Renal cortical epithelial cell (primary cell): ENCODE measurements around the gene OSBPL2. TPM values are rescaled to one million over a fixed set of nuclear protein-coding genes. Genes with fewer than 3 reads are reported as not detected.
A peak's percentile ranks its signal among the peaks of the same experiment; 100 is the strongest.

ENCODE experiments used
- DNase-seq: peaks from one replicate; pipeline ENCODE4 v3.0.0-alpha.2; 2011; ENCODE audit warnings: low read depth
- total RNA-seq: library from RNA; depleted of rRNA; stranded (reverse); fragments of >200 nt; gene quantifications from 2 replicates; pipeline ENCODE4 v1.2.3, GENCODE V29; 2014

The OSBPL2 gene
- total RNA-seq, 1 donor from 2014 or later, result 41.9 TPM

DNA sequence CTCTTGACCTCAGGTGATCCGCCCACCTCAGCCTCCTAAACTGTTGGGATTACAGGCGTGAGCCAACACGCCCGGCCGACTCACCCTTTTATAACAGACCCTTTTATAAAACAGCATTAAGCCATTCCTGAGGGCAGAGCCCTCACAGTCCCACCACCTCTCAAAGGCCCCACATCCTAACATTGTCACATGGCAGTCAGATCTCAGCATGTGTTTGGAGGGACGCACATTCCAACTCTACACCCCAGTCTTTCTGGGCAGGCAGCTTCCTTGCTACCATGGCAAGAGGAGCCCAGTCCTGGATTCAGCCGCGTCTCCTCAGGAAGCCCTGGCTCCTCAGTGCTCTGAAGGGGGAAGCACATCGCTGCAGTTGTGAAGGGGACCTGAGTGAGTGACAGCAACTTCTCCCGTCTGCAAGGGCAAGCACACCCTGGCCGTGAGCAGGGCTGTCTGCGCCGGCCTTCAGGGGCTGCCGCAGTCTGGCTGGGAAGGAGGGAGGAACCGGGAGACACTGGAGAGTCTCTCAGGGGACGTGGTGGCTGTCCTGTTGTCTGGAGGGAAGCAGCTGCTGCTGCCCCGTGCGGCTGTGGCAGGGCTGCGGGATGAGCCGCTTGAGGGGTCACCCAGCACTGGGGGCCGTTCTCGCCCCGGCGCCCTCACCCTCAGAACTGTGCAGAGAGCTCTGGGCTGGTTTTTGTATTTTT, 15.9 kb downstream of the OSBPL2 start:
- DNase-seq, result no peak

DNA sequence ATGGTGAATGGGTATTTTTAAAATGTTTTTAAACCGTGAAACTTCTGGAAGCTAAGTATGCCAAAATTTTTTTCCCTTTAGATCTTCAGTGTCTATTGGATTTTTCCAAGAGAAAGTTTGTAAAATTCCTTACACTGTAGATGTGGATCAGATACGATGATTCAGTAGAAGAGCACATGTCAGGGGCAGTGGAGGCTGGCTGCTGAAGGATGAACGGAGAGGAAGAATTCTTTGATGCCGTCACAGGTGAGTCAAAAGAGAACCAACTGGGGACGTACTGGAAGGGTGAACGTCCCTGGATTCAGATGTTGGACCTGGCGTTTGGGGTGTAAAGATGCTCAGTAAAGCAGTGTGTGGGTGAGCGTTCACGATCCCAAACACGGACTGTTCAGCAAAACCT, 17.7 kb downstream of the OSBPL2 start:
- DNase-seq, result no peak

DNA sequence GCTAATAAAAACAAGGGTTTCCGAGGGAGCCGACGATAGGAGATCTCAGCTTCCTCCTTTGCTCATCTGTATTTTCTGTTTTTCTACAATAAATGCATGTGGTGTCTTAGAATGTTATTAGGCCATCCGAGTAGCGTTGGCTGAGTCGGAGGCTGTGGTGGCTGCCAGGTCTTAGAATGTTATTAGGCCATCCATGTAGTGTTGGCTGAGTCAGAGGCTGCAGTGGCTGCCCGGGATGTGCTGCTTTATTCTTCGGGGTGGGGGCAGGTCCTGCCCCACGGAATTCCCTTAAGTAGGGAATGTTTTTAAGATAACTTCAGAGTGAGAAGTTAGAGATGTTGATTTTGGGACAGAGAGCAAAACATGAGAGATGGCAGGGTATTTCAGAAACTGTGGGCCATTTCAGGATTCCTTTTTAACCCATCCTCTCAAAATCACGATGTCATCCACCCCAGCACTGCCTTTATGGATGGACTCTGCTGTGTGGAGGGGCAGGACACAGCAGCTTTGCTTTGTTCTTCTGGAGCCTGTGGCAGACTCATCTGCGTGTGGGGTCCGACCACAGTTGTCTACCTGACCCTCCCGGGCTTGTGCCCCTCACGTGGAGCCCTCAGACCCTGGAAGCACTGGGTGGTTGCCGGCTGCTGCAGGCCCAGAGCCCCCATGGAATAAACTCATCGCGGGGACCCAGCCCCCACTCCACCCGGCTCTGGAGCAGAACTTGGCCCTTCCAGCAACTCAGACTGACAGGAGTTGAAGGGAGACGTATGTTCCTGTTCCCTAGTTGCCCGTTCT, 20.4 kb downstream of the OSBPL2 start:
- peak; percentile 58 for DNase-seq

DNA sequence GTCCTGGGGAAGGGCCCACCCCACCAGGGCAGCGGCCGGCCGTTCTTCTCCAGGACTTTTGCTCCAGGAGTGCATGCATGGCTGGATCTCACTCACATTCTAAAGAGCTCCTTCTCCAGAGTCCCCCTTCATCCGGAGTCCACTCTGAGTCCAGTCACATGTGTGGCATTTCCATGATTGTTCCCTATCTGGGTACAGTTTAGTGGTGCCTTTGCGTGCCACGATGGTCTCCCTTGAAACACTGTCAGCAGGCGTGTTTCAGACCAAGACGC, 20.9 kb downstream of the OSBPL2 start:
- no peak for DNase-seq

DNA sequence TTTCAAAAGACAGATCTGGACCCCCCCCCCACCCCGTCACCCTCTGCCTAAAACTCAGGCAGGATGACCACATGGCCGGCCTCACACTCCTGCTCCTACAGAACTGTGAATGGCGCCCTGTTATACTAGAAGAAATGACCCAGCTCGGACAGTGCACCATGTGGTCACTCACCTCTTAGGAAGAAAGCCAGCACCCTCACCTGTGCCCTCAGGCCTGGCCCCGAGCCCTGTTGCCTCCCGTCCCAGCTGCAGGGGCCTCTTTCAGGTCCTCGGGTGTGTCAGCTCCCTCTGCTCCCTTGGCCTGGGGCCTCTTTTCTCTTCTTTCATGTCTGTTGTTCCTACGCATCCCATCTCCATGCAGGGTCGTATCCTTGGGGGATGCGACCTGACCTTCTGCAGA, 23.7 kb downstream of the OSBPL2 start:
- no peak for DNase-seq

DNA sequence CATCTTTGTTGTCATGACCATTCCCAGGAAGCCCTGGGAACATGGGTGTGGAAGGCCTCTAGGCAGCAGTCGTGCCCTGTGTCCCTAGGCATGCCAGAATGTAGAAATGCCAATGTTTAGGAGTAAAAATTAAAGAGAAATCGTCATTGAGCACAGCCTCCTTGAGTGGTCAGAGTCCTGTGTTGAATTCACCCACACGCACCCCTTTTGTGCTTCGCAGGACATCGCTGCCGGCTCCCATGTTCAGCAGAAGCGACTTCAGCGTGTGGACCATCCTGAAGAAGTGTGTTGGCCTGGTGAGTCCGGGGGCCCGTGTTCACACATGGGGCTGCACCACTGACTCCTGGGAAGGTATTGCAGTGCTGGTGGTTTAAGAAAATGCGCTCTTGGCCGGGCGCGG, 25.1 kb downstream of the OSBPL2 start:
- no peak for DNase-seq

DNA sequence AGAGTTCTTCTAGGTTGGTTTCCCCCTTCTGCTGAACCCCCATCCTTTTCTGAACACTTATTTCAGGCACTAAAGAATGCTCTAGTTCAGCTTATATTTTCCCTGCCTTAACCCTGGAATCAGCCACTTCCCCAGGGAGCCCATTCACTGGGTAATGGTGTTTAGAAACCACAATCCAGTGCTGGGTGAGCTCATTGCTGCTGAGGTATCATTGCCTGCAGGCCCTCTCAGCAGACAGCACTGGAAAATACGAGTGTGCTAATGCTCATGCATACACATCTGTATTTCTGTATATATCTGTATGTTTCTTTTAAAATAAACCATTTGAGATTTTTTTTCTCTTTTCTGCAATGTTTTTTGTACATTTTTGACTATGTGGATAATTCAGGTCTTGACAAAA, 27.0 kb downstream of the OSBPL2 start:
- DNase-seq, result no peak

DNA sequence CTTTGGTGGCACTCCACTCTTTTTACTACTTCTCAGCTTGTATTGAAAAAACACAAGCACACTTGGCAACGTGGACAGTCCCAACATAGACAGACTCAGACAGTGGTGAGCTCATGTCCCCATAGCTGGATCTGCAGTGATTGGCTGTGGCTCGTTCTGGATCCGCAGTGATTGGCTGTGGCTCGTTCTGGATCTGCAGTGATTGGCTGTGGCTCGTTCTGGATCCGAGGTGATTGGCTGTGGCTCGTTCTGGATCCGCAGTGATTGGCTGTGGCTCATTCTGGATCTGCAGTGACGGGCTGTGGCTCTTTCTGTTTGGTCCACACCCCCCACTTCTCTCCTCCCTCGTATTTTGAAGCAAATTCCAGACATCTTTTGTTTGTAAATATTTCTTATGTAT, 28.0 kb downstream of the OSBPL2 start:
- no peak for DNase-seq

DNA sequence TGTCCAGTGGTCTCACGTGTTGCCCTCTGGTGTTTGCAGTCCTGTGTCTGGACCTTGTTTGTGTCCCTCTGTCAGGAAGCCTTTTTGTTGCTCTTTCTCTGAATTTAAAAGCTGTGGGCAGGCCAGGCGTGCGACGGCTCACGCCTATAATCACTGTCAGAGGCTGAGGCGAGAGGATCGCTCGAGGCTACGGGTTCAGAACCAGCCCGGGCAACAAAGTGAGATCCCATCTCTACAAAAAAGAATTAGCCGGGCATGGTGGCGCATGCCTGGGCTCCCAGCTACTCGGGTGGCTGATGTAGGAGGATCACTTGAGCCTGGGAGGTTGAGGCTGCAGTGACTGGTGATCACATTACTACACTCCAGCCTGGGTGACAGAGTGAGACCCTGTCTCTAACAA, 28.5 kb downstream of the OSBPL2 start:
- DNase-seq, result no peak

DNA sequence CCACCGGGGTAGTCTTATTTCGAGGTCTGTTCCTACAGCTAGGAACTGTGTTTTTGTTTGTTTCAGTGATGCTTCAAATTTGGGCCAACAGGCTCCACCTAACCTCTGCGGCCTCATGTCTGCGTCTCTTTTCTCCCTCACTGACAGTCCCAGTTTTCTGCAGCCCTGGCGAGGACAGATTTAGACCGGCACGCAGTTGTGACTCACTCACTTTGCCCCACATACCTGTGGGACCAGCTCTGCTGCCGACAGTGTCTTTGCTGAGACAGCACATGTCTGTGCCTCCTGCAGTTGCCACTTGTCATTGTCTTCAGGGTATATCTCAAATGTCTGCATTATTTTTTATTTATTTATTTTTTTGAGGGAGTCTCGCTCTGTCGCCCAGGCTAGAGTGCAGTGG, 29.2 kb downstream of the OSBPL2 start:
- no peak for DNase-seq

DNA sequence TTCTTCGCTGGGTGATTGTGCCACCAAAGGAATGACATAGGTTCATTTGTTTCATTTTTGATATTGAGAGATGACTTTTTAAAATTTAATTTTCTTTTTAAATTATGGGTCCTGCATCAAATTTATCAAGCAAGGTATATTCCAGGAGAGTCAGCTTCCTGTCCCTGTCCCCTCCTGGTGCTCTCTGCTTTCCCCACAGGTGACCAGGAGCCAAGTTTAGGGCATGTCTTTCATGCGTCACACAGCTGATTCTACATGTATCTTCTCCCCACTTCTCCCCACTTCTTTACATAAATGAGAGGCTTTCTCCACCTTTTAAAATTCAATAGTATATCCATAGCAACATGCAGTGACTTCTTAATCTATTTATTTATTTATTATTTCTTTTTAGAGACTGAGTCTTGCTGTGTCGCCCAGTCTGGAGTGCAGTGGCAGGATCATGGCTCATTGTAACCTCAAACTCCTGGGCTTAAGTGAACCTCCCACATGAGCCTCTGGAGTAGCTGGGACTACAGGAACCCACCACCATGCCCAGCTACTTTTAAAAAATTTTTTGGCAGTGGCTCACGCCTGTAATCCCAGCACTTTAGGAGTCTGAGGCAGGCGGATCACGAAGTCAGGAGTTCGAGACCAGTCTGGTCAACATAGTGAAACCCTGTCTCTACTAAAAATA, 30.0 kb downstream of the OSBPL2 start:
- no peak for DNase-seq

DNA sequence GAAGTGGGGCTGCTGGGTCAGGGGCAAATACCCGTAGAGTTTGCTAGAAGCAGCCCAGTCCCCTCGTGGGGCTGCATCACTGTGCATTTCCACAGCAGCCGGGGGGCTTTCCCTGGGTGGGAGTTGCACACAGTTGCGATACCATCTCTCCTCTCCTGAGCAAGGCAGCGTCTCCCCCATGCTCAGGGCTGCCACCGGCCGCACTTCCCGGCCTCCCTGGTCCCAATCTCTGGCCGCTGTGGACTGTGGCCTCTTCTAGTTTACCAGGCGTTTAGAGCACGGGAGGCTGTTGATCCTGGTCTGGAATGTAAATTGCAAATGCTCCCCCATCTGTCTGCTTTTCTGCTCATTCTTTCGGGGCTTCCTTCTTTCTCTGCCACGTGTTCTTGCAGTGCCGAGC, 31.1 kb downstream of the OSBPL2 start:
- DNase-seq, result no peak

DNA sequence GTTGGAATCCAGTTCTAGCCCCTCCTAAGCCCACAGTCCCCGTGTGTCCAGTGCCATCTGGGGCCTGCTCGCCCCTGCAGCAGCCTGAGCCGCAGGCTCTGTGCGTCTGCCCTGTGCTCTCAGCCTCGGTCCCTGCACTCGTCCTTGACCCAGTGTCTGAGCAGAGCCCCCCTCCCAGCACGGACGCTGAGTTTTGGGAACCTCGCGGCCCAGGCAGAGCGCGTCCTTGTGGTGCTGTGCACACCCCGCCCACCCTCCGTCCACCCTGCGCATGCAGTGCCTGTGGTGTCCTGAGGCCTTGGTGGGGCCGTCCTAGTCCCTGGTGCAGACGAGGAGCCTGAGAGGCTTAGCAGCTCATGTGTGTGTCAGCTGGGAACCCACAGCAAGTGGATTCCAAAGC, 31.6 kb downstream of the OSBPL2 start:
- DNase-seq, result no peak

DNA sequence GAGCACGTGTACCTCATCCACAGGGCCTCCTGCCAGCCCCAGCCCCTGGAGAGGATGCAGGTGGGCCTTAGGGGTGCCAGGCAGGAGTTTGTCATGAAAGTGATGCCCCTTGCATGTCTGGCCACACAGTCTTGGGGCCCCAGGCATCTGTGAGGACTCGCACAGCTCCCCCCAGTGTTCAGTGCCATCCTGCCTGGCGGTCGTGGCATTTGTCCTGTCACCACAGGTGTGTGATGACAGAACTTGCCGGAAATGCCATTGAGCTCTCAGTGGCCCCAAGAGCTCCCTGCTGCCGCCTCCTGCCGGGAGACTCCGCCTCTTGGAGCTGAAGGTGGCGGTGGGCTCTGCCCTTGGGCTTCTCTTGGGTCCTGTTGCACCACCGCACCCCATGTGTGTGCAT, 33.9 kb downstream of the OSBPL2 start:
- no peak for DNase-seq

DNA sequence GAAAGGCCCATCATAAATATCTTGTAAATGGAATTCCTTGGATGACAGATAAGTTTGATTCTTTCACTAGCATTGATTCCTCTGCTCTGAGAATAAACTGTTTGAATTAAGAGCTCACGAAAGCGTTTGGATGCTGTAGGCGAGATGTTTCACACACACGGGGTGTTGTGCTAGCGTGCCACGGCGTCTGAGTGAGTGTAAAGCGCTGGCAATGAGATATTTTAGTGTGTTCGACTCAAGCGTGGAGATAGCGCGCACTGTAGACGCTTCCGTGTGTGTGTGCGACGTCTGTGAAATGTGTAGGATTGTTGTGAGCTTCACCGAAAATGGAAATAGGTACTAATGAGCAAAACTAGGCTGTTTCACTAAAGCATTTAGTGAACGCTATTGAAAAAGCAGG, 35.1 kb downstream of the OSBPL2 start:
- no peak for DNase-seq

DNA sequence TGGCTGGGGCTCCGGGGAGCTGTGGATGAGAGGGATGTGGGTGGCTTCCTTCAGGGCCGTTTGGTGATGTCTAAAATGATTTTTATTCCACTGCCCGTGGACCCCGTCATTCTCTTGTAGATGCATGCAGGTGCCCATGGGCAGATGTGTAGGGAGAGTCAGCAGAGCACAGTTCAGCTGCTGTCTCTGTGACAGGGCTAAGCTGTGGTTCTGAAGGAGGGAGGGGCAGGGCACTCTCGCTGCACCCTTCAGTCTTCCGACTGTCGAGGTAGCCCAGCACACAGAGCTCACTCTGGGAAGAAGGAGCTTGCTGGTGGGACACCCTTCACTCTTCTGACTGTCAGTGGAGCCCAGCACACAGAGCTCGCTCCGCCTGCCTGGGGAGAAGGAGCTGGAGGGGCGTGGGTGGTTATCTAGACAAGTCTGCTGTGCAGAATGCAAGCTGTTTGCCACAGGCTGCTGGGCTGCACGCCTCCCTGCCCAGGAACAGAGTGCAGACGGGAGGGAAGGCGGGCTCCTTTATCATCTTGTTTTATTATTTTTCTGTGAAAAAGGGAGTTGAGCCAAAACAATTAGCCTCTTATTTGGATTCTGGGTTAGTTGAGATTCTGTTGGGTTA, 36.1 kb downstream of the OSBPL2 start:
- no peak for DNase-seq

DNA sequence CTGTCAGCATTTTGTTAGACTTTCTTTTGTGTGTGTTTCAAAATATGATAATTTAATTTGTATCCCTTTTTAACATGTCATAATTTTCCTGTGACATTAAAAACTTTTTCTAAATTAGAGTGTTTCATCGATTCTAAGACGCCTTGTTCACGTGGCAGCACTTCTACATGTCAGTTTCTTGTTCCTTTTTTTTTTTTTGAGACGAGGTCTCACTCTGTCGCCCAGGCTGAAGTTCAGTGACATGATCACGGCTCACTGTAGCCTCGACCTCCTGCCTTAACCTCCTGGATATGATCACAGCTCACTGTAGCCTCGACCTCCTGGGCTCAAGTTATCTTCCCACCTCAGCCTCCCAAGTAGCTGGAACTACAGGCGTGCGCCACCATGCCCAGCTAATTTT, 36.9 kb downstream of the OSBPL2 start:
- DNase-seq, result no peak

DNA sequence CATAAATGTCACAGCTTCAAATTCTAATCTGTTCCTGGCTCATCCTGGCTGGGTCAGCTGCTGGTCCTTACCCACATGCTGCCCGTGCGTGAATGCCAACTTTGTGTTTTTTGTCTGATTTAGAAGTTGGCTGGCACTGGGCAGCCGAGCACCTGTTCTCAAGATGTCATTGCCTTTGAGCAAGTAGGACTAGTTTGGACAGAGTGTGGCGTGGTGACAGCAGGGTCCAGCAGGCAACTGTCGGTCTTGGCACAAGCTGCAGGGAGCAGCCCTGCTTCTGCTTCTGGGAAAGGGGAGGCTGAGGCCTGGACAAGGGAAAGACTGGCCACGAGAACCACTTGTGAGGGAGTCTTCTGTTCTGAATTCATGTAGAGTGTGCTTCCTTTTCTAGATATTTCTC, 38.1 kb downstream of the OSBPL2 start:
- no peak for DNase-seq

DNA sequence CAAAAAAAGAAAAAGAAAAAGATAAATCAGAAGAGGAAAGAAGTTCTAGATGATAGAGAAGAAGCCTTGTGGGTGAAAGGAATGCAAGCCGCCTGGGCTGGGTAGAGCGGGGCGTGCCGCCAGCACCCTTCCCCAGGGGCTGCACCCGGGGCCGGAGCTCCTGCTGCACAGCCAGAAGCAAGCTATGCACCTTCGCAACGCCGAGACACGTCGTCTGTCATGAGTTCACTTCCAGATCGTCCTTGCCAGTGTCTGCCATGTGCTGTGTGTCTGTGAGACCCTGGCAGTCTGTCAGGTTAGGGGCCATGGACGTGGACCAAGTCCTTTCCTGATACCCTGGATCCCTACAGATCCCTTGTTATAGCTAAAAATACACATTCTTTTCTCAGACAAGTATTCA, 38.9 kb downstream of the OSBPL2 start:
- DNase-seq, result no peak

DNA sequence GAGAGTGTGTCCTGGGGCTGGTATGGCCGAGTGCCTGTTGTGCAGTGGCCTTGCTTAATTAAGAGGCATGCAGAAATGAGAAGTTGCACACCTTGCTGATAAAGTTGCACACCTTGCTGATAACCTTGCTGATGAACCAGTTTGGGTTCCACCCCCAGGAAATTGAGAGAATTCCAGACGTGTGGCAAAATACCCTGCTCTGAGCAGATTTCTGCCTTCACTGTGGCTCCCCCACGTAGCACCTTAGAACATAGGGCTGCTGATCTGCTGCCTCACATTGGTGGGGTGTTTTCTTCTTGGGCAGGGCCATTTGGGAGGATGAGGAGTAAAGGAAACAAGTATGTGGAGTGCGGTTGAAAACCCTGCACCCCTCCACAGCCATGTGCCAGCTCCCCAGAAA, 42.0 kb downstream of the OSBPL2 start:
- DNase-seq, result no peak

DNA sequence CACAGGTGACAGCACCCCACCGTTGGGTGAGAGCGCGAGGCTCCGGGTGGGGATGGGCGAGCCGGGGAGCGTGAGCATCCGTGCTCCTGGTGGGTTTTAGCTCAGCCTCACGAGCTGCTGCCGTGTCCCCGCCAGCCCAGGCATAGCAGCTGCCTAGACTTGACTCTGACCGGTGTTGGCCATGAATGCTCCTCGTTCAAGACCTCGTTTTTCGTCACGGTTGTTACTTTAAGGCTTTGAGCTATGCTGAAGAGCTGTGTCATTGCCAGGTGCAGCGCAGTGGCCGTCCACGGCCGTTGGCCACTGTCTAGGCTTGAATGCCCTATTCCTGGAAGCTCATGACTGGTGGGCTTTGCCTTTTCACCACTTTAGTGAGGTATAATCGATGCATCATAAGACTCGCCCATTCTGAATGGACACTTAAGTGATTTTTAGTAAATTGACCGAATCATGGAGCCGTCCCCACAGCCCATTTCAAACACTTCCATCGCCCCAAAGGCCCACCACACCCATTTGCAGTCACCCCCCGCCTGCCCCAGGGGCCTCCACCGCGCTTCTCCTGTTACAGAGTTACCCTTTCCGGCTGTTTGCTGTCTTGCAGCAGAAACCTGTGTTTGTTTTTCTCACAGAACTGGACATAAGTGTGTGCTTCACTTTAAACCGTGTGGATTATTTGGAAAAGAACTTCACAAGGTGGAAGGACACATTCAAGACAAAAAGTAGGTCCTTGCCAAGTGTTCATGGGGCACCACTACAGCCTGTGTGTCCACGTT, 43.0 kb downstream of the OSBPL2 start:
- no peak for DNase-seq

DNA sequence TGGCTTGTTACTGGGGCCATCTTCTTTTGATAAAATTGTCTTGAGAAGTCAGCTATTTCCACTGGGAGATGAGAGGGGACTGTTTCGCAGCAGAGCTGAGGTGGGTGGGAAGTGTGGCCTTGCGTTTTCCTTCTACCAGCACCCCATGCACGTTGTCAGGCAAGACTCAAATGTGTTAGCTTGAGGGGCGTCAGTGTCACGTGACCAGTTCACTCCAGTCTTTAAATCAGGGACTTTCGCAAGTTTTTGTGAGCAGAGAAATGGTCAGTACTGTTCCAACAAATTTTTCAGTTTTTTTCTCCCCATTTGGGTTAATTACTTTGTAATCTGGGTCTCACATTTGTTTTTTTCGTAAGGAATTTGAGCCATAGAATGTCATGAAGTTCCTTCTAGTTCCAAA, 43.8 kb downstream of the OSBPL2 start:
- no peak for DNase-seq
